Stimulated activated naive CD8-positive, alpha-beta T cell treated with anti-CD3 and anti-CD28 coated beads, Interleukin-15, Interleukin-2, amounts not matched to agents 100 ng/mL and 50 ng/mL, for 24 hours (primary cell): Measurements from ENCODE around the gene GATD1.

Experiments
- H3K27ac Mint-ChIP-seq: one replicate; pipeline ENCODE4 v1.8.0; 2021; ENCODE audit warnings: mild to moderate bottlenecking, mixed read lengths
- H3K27me3 Mint-ChIP-seq: one replicate; pipeline ENCODE4 v1.8.0; 2021; ENCODE audit warnings: mixed read lengths
- H3K36me3 Mint-ChIP-seq: one replicate; pipeline ENCODE4 v1.8.0; 2021; ENCODE audit warnings: low read depth, mixed read lengths
- H3K4me1 Mint-ChIP-seq: one replicate; pipeline ENCODE4 v1.8.0; 2021; ENCODE audit warnings: low read depth, mixed read lengths
- H3K4me3 Mint-ChIP-seq: one replicate; pipeline ENCODE4 v1.8.0; 2021; ENCODE audit warnings: mild to moderate bottlenecking, mixed read lengths
- H3K9me3 Mint-ChIP-seq: one replicate; pipeline ENCODE4 v1.8.0; 2021; ENCODE audit warnings: mixed read lengths

GATD1 gene

GRCh38 chr11:818396-819128, 41.3 kb upstream of the GATD1 start, which contains the start of gene PNPLA2:
TSS of gene PNPLA2 (plus strand) at chr11:818914. CDS start at chr11:819719, 805 bp downstream.
- no peaks in the 10 kb centered on the region for H3K27me3 Mint-ChIP-seq
- peaks cover 13% of the 10 kb centered on the region for H3K4me1 Mint-ChIP-seq
- peak within 1 kb of the TSS; percentile 49 for H3K27ac Mint-ChIP-seq
- peaks cover 5% of the 10 kb centered on the region for H3K36me3 Mint-ChIP-seq
- H3K9me3 Mint-ChIP-seq: no peaks in the 10 kb centered on the region
- H3K4me3 Mint-ChIP-seq: peak within 1 kb of the TSS; percentile 78

GRCh38 chr11:816433-816779, 39.1 kb upstream of the GATD1 start:
- H3K9me3 Mint-ChIP-seq: no peaks in the 10 kb centered on the region
- H3K36me3 Mint-ChIP-seq: peaks cover 24% of the 10 kb centered on the region
- peaks cover 21% of the 10 kb centered on the region for H3K4me1 Mint-ChIP-seq
- no peak overlapping the region for H3K4me3 Mint-ChIP-seq
- H3K27ac Mint-ChIP-seq: no peak overlapping the region
- no peaks in the 10 kb centered on the region for H3K27me3 Mint-ChIP-seq

- H3K4me1 Mint-ChIP-seq: peaks cover 22% of the 10 kb centered on the region
- H3K4me3 Mint-ChIP-seq: no peak overlapping the region
- peaks cover 29% of the 10 kb centered on the region for H3K36me3 Mint-ChIP-seq
- peak overlapping the region; percentile 11 for H3K27ac Mint-ChIP-seq
- no peaks in the 10 kb centered on the region for H3K9me3 Mint-ChIP-seq
- H3K27me3 Mint-ChIP-seq: no peaks in the 10 kb centered on the region
Observed at GRCh38 chr11:815675-816432, 38.6 kb upstream of the GATD1 start.

- Mint-ChIP-seq H3K27ac (peak overlapping the region; percentile 67), H3K27me3 (no peaks in the 10 kb centered on the region), H3K4me1 (peaks cover 23% of the 10 kb centered on the region), H3K9me3 (no peaks in the 10 kb centered on the region), H3K4me3 (peak overlapping the region; percentile 20), H3K36me3 (peaks cover 37% of the 10 kb centered on the region)
Observed at GRCh38 chr11:813456-814096, 36.3 kb upstream of the GATD1 start.

- Mint-ChIP-seq H3K27ac (peak overlapping the region; percentile 95), H3K36me3 (peaks cover 37% of the 10 kb centered on the region), H3K4me3 (peak overlapping the region; percentile 96)
Observed at GRCh38 chr11:813072-813455, 35.8 kb upstream of the GATD1 start.

GRCh38 chr11:812390-812789, 35.1 kb upstream of the GATD1 start:
- Mint-ChIP-seq H3K9me3 (no peaks in the 10 kb centered on the region), H3K4me1 (peaks cover 30% of the 10 kb centered on the region), H3K27ac (peak overlapping the region; percentile 95), H3K4me3 (peak overlapping the region; percentile 96), H3K27me3 (no peaks in the 10 kb centered on the region), H3K36me3 (peaks cover 37% of the 10 kb centered on the region)

More at GRCh38 chr11:813072-813455, 35.8 kb upstream of the GATD1 start:
- Mint-ChIP-seq H3K9me3 (no peaks in the 10 kb centered on the region), H3K4me1 (peaks cover 25% of the 10 kb centered on the region), H3K27me3 (no peaks in the 10 kb centered on the region)

- peak overlapping the region; percentile 96 for H3K4me3 Mint-ChIP-seq
- no peaks in the 10 kb centered on the region for H3K9me3 Mint-ChIP-seq
- H3K36me3 Mint-ChIP-seq: peaks cover 37% of the 10 kb centered on the region
- peak overlapping the region; percentile 95 for H3K27ac Mint-ChIP-seq
- no peaks in the 10 kb centered on the region for H3K27me3 Mint-ChIP-seq
- peaks cover 30% of the 10 kb centered on the region for H3K4me1 Mint-ChIP-seq
Observed at GRCh38 chr11:811446-812245, 34.4 kb upstream of the GATD1 start.

- Mint-ChIP-seq H3K4me3 (peak overlapping the region; percentile 96), H3K9me3 (no peaks in the 10 kb centered on the region), H3K4me1 (peaks cover 30% of the 10 kb centered on the region), H3K27ac (peak overlapping the region; percentile 97), H3K27me3 (no peaks in the 10 kb centered on the region), H3K36me3 (peaks cover 37% of the 10 kb centered on the region)
Observed at GRCh38 chr11:810040-810567, 32.8 kb upstream of the GATD1 start.

GRCh38 chr11:809287-810039, 32.2 kb upstream of the GATD1 start, which contains the start of gene RPLP2:
TSS of gene RPLP2 (plus strand) at chr11:809967. CDS start at chr11:810235, 268 bp downstream.
- Mint-ChIP-seq H3K27me3 (no peaks in the 10 kb centered on the region), H3K9me3 (no peaks in the 10 kb centered on the region), H3K4me1 (peaks cover 31% of the 10 kb centered on the region), H3K27ac (peak within 1 kb of the TSS; percentile 97), H3K36me3 (peaks cover 37% of the 10 kb centered on the region), H3K4me3 (peak within 1 kb of the TSS; percentile 96)

- H3K4me1 Mint-ChIP-seq: peaks cover 37% of the 10 kb centered on the region
- H3K27me3 Mint-ChIP-seq: no peaks in the 10 kb centered on the region
- no peaks in the 10 kb centered on the region for H3K9me3 Mint-ChIP-seq
- H3K4me3 Mint-ChIP-seq: peak overlapping the region; percentile 96
- peaks cover 34% of the 10 kb centered on the region for H3K36me3 Mint-ChIP-seq
- H3K27ac Mint-ChIP-seq: peak overlapping the region; percentile 97
Observed at GRCh38 chr11:808427-809286, 31.4 kb upstream of the GATD1 start.

GRCh38 chr11:804599-804964, 27.3 kb upstream of the GATD1 start:
- Mint-ChIP-seq H3K36me3 (no peaks in the 10 kb centered on the region), H3K27ac (peak overlapping the region; percentile 63), H3K27me3 (no peaks in the 10 kb centered on the region), H3K9me3 (no peaks in the 10 kb centered on the region), H3K4me3 (peak overlapping the region; percentile 80), H3K4me1 (peaks cover 26% of the 10 kb centered on the region)

GRCh38 chr11:803770-804598, 26.7 kb upstream of the GATD1 start:
- H3K4me3 Mint-ChIP-seq: peak overlapping the region; percentile 80
- peaks cover 25% of the 10 kb centered on the region for H3K4me1 Mint-ChIP-seq
- H3K27ac Mint-ChIP-seq: peak overlapping the region; percentile 63
- H3K36me3 Mint-ChIP-seq: no peaks in the 10 kb centered on the region
- no peaks in the 10 kb centered on the region for H3K9me3 Mint-ChIP-seq
- no peaks in the 10 kb centered on the region for H3K27me3 Mint-ChIP-seq
